HCT116 (cell line): ENCODE results near the gene DYDC1. TPM values are rescaled to one million over a fixed set of nuclear protein-coding genes. Genes with fewer than 3 reads are reported as not detected.

Experiments
- ATAC-seq: fragments of 200-7000 bp; cut with Tn5 transposase; 2 replicates; pipeline ENCODE4 v1.9.1; 2020; ENCODE audit warnings: mild to moderate bottlenecking, moderate library complexity
- BruUV-seq: library from RNA; stranded (reverse); fragments of 400-500 nt; replicated peaks from 2 replicates; lab custom pipeline; 2021; lab: Mats Ljungman, UMichigan
- CTCF ChIA-PET: fragments of 300-600 bp; sonication (Branson Sonifier 250); formaldehyde crosslinking; loops from one replicate; lab custom pipeline; 2021; ENCODE audit warnings: antibody characterized with exemption; lab: Charles Lee
- POLR2A ChIA-PET: fragments of 300-600, 350-600 bp; sonication (Branson Sonifier 250); formaldehyde crosslinking; loops from one replicate; lab custom pipeline; 2021; ENCODE audit warnings: antibody characterized with exemption; lab: Charles Lee
- RAD21 ChIA-PET, 2 experiments: fragments of 300-600 bp; sonication (Branson Sonifier 250); formaldehyde crosslinking; loops; one replicate each; lab custom pipeline; 2023; ENCODE audit warnings: low total read pairs in 2 of 2; ENCODE audit not compliant: uncharacterized antibody in 2 of 2, unreplicated experiment in 2 of 2, low non-redundant PET in 1 of 2; lab: Charles Lee
- DNase-seq: peaks from one replicate; pipeline ENCODE4 v3.0.0-alpha.2; 2010; ENCODE audit warnings: low read depth, low spot score
- H2AFZ ChIP-seq: fragments of 200-600 bp; shearing (Covaris generic), sonication (generic); 2 replicates; pipeline ENCODE4 v1.6.1; 2017; ENCODE audit warnings: low read depth, mixed run types, mixed read lengths, antibody characterized with exemption, low read length; ENCODE audit not compliant: poor library complexity, severe bottlenecking
- H3K27ac ChIP-seq: 2 replicates; pipeline ENCODE4 v1.5.1; 2012; ENCODE audit warnings: low read depth, low read length
- H3K27me3 ChIP-seq: fragments of 200-600 bp; sonication (generic); 2 replicates; pipeline ENCODE4 v1.6.1; 2016; ENCODE audit warnings: mixed run types, low read length, mixed read lengths; ENCODE audit not compliant: insufficient read depth
- H3K36me3 ChIP-seq, 2 experiments: fragments of 200-500 bp in 1 of 2; fragments of 200-600 bp in 1 of 2; sonication (Bioruptor generic) in 1 of 2; sonication (generic) in 1 of 2; 2 replicates each; pipeline versions ENCODE4 v1.5.1 to v1.6.1; 2014 to 2016; ENCODE audit warnings: low read length in 2 of 2, inconsistent platforms in 1 of 2, mixed read lengths in 1 of 2, mixed run types in 1 of 2; ENCODE audit not compliant: insufficient read depth in 2 of 2, control insufficient read depth in 1 of 2
- H3K4me1 ChIP-seq, 2 experiments: fragments of 200-600 bp in 1 of 2; sonication (generic) in 1 of 2; 2 replicates each; pipeline versions ENCODE4 v1.5.1 to v1.6.1; 2012 to 2017; ENCODE audit warnings: low read length in 2 of 2, inconsistent platforms in 1 of 2, mild to moderate bottlenecking in 1 of 2, mixed read lengths in 1 of 2, mixed run types in 1 of 2, moderate library complexity in 1 of 2; ENCODE audit not compliant: insufficient read depth in 2 of 2, control insufficient read depth in 1 of 2
- H3K4me2 ChIP-seq: fragments of 200-600 bp; sonication (generic); 2 replicates; pipeline ENCODE4 v1.6.1; 2017; ENCODE audit warnings: mixed run types, low read length, mixed read lengths
- H3K4me3 ChIP-seq, 2 experiments: fragments of 200-600 bp in 1 of 2; sonication (generic) in 1 of 2; replicated peaks in 1 of 2; 2 replicates each; pipeline ENCODE4 v1.5.1; 2011 to 2016; ENCODE audit warnings: low read length in 2 of 2, control low read depth in 1 of 2, low read depth in 1 of 2, mild to moderate bottlenecking in 1 of 2, mixed read lengths in 1 of 2, mixed run types in 1 of 2
- H3K79me2 ChIP-seq: fragments of 200-600 bp; sonication (generic); 2 replicates; pipeline ENCODE4 v1.6.1; 2017; ENCODE audit warnings: mild to moderate bottlenecking, mixed run types, low read length, moderate library complexity, mixed read lengths; ENCODE audit not compliant: insufficient read depth
- H3K9ac ChIP-seq: fragments of 200-600 bp; sonication (generic); 2 replicates; pipeline ENCODE4 v1.6.1; 2016; ENCODE audit warnings: low read length, mixed read lengths
- H3K9me2 ChIP-seq: fragments of 200-600 bp; sonication (generic), shearing (Covaris generic); 2 replicates; pipeline ENCODE4 v1.6.1; 2017; ENCODE audit warnings: mixed run types, mild to moderate bottlenecking, moderate library complexity; ENCODE audit not compliant: insufficient read depth
- H3K9me3 ChIP-seq, 2 experiments: fragments of 200-500 bp in 1 of 2; fragments of 200-600 bp in 1 of 2; sonication (Bioruptor generic) in 1 of 2; sonication (generic) in 1 of 2; 2 replicates each; pipeline ENCODE4 v1.6.1; 2014 to 2017; ENCODE audit warnings: low read length in 2 of 2, mixed read lengths in 2 of 2, inconsistent platforms in 1 of 2, low read depth in 1 of 2, mild to moderate bottlenecking in 1 of 2, mixed run types in 1 of 2, moderate library complexity in 1 of 2; ENCODE audit not compliant: control insufficient read depth in 1 of 2, insufficient read depth in 1 of 2
- H4K20me1 ChIP-seq: fragments of 200-600 bp; sonication (generic), shearing (Covaris generic); 2 replicates; pipeline ENCODE4 v1.6.1; 2017; ENCODE audit warnings: mixed run types, mild to moderate bottlenecking, moderate library complexity; ENCODE audit not compliant: insufficient read depth
- CEBPB ChIP-seq: IDR thresholded peaks from 2 replicates; pipeline ENCODE4 v1.6.1; 2012; ENCODE audit warnings: low read depth
- EGR1 ChIP-seq: IDR thresholded peaks from 2 replicates; pipeline ENCODE4 v1.6.1; 2012; ENCODE audit warnings: low read depth
- ELF1 ChIP-seq: IDR thresholded peaks from 2 replicates; pipeline ENCODE4 v1.6.1; 2012; ENCODE audit warnings: low read depth, borderline replicate concordance
- EZH2 ChIP-seq: fragments of 200-600 bp; sonication (generic); IDR thresholded peaks from 2 replicates; pipeline ENCODE4 v1.6.1; 2017; ENCODE audit warnings: antibody characterized with exemption, mixed run types
- EZH2phosphoT487 ChIP-seq: fragments of 200-600 bp; IDR thresholded peaks from 2 replicates; pipeline ENCODE4 v1.6.1; 2018; ENCODE audit warnings: antibody characterized with exemption, borderline replicate concordance
- POLR2A ChIP-seq: IDR thresholded peaks from 2 replicates; pipeline ENCODE4 v1.7.0; 2011; ENCODE audit warnings: borderline replicate concordance; ENCODE audit not compliant: insufficient read depth, insufficient read length; ENCODE audit errors: extremely low read depth
- RAD21 ChIP-seq: IDR thresholded peaks from 2 replicates; pipeline ENCODE4 v1.6.1; 2012; ENCODE audit warnings: low read depth, mild to moderate bottlenecking
- SRF ChIP-seq: IDR thresholded peaks from 2 replicates; pipeline ENCODE4 v1.6.1; 2012; ENCODE audit warnings: low read depth
- YY1 ChIP-seq: IDR thresholded peaks from 2 replicates; pipeline ENCODE4 v1.6.1; 2011; ENCODE audit warnings: low read length, low read depth, moderate library complexity, mild to moderate bottlenecking; ENCODE audit not compliant: insufficient replicate concordance; ENCODE audit errors: extremely low read depth
- intact Hi-C: fragments of 100-400 bp; cut with micrococcal nuclease; formaldehyde crosslinking; loops from 2 replicates; pipeline ENCODE4 v1.10.0; 2022
- total RNA-seq: library from RNA; stranded (reverse); gene quantifications from one replicate; pipeline ENCODE4 v1.2.1, GENCODE V29; 2021; ENCODE audit not compliant: unreplicated experiment
- TF ChIP-seq, protein P1 (sequence below): IDR thresholded peaks from 2 replicates; pipeline ENCODE4 v1.6.1; 2011; ENCODE audit warnings: mild to moderate bottlenecking, low read length, moderate library complexity; ENCODE audit not compliant: insufficient replicate concordance; ENCODE audit errors: extremely low read depth

The DYDC1 gene
- total RNA-seq, 1 experiment from 2014 or later, result not detected

GRCh38 chr10:80400136-80400804, 43.7 kb upstream of the DYDC1 start:
- ChIA-PET POLR2A (no interaction called here), RAD21 (no interaction called here), CTCF (no interaction called here)
- Histone ChIP-seq H3K4me1 (no peaks in the 10 kb centered on the region), H3K36me3 (no peaks in the 10 kb centered on the region), H3K9me3 (no peaks in the 10 kb centered on the region), H3K9ac (no peak overlapping the region), H3K27me3 (no peaks in the 10 kb centered on the region), H4K20me1 (no peaks in the 10 kb centered on the region), H3K4me3 (no peak overlapping the region), H3K9me2 (no peaks in the 10 kb centered on the region), H3K4me2 (no peak overlapping the region), H3K27ac (no peak overlapping the region), H3K79me2 (no peaks in the 10 kb centered on the region), H2AFZ (no peak overlapping the region)
- intact Hi-C loops, result no loop called here
- BruUV-seq, result no TSS peak
- no peak for DNase-seq
- ATAC-seq, result no peak
- TF ChIP-seq SRF, result no peak
- no peak for TF ChIP-seq EZH2phosphoT487
- TF ChIP-seq, protein P1, sequence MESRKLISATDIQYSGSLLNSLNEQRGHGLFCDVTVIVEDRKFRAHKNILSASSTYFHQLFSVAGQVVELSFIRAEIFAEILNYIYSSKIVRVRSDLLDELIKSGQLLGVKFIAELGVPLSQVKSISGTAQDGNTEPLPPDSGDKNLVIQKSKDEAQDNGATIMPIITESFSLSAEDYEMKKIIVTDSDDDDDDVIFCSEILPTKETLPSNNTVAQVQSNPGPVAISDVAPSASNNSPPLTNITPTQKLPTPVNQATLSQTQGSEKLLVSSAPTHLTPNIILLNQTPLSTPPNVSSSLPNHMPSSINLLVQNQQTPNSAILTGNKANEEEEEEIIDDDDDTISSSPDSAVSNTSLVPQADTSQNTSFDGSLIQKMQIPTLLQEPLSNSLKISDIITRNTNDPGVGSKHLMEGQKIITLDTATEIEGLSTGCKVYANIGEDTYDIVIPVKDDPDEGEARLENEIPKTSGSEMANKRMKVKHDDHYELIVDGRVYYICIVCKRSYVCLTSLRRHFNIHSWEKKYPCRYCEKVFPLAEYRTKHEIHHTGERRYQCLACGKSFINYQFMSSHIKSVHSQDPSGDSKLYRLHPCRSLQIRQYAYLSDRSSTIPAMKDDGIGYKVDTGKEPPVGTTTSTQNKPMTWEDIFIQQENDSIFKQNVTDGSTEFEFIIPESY, result no peak
- no peak for TF ChIP-seq ELF1
- no peak for TF ChIP-seq CEBPB
- TF ChIP-seq EGR1, result no peak
- no peak for TF ChIP-seq RAD21
- TF ChIP-seq EZH2, result no peak
- no peak for TF ChIP-seq POLR2A
- no peak for TF ChIP-seq YY1
